ENCODE measurements around the gene SH3BP4.

DNA sequence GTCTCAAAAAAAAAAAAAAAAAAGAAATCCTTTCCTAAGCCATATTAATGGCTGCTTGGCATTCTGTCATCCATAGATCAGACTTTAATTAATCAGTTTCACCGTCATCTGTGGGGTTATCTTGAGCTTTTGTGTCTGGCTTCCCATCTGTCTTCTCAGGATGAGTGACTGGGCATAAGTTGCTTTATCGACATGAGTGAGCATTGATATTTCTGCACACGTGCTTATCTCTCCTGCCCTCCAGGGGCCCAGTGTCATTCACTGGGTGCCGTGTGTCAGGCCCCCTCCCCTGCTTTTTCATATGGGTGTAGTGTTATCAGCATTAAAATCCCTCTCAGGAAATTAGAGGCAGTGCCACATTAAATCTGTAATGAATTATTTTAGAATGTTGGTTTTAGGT, 65.6 kb downstream of the SH3BP4 start:
- TF ChIP-seq, protein P1, sequence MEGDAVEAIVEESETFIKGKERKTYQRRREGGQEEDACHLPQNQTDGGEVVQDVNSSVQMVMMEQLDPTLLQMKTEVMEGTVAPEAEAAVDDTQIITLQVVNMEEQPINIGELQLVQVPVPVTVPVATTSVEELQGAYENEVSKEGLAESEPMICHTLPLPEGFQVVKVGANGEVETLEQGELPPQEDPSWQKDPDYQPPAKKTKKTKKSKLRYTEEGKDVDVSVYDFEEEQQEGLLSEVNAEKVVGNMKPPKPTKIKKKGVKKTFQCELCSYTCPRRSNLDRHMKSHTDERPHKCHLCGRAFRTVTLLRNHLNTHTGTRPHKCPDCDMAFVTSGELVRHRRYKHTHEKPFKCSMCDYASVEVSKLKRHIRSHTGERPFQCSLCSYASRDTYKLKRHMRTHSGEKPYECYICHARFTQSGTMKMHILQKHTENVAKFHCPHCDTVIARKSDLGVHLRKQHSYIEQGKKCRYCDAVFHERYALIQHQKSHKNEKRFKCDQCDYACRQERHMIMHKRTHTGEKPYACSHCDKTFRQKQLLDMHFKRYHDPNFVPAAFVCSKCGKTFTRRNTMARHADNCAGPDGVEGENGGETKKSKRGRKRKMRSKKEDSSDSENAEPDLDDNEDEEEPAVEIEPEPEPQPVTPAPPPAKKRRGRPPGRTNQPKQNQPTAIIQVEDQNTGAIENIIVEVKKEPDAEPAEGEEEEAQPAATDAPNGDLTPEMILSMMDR (IDR thresholded peaks at IDR 0.05): no peak
- no peak for TF ChIP-seq EP300 (IDR thresholded peaks at IDR 0.05)
- no peak for TF ChIP-seq POLR2A (IDR thresholded peaks at IDR 0.05)

All from gastroesophageal sphincter (tissue), 3 donors.